Breast epithelium (tissue), 4 donors: ENCODE measurements around the gene PITX2. TPM values are rescaled to one million over a fixed set of nuclear protein-coding genes. Genes with fewer than 3 reads are reported as not detected.

ENCODE experiments used
- DNase-seq, 2 donors: peaks; one replicate each; pipeline ENCODE4 v3.0.0-alpha.2; 2019; ENCODE audit warnings: low spot score in 2 of 2
- H3K27ac ChIP-seq, 2 donors: fragments of 200-600 bp; sonication (generic) in 1 of 2; one replicate each; pipeline ENCODE4 v1.5.1; 2016 to 2019; ENCODE audit warnings: mild to moderate bottlenecking in 1 of 2
- H3K27me3 ChIP-seq, 2 donors: fragments of 200-600 bp; sonication (generic) in 1 of 2; one replicate each; pipeline versions ENCODE4 v1.5.1 to v1.6.0; 2017 to 2019; ENCODE audit warnings: control low read depth in 1 of 2, mild to moderate bottlenecking in 1 of 2
- H3K36me3 ChIP-seq: fragments of 200-600 bp; one replicate; pipeline ENCODE4 v1.5.1; 2019
- H3K4me1 ChIP-seq, 2 donors: fragments of 200-600 bp; sonication (generic); one replicate each; pipeline ENCODE4 v1.5.1; 2016 to 2019; ENCODE audit warnings: control low read depth in 1 of 2
- H3K4me3 ChIP-seq, 3 donors: fragments of 200-600 bp; sonication (generic); 1 replicate in 2 of 3; 2 replicates in 1 of 3; pipeline ENCODE4 v1.5.1; 2016 to 2019; ENCODE audit warnings: mild to moderate bottlenecking in 3 of 3, moderate library complexity in 2 of 3
- H3K9me3 ChIP-seq, 2 donors: fragments of 200-600 bp; sonication (generic) in 1 of 2; one replicate each; pipeline ENCODE4 v1.5.1; 2016 to 2019; ENCODE audit warnings: control low read depth in 1 of 2
- POLR2A ChIP-seq: fragments of 450-650 bp; IDR thresholded peaks from one replicate; pipeline ENCODE4 v1.6.1; 2016; ENCODE audit warnings: antibody characterized with exemption, mild to moderate bottlenecking, moderate library complexity
- POLR2AphosphoS5 ChIP-seq, 3 donors: sonication (generic); formaldehyde crosslinking; IDR thresholded peaks; one replicate each; pipeline ENCODE4 v1.6.1; 2017; ENCODE audit warnings: antibody characterized with exemption in 3 of 3
- intact Hi-C: fragments of 100-400 bp; cut with DNase I; formaldehyde crosslinking; loops from one replicate; pipeline ENCODE4 v1.15.1; 2023; ENCODE audit warnings: low total_unique reads
- total RNA-seq, 3 donors: library from RNA; depleted of rRNA; stranded (reverse); fragments of >200 nt; gene quantifications; one replicate each; pipeline ENCODE4 v1.1.0, GENCODE V29; 2016
- TF ChIP-seq, protein P1 (sequence below), 3 donors: fragments of 450-650 bp; IDR thresholded peaks; one replicate each; pipeline ENCODE4 v1.5.1; 2016 to 2017; ENCODE audit warnings: antibody characterized with exemption in 3 of 3, mild to moderate bottlenecking in 3 of 3, moderate library complexity in 3 of 3

The PITX2 gene
- total RNA-seq, 3 donors from 2014 or later, result 0.33 to 2.6 TPM; not detected in 1

DNA sequence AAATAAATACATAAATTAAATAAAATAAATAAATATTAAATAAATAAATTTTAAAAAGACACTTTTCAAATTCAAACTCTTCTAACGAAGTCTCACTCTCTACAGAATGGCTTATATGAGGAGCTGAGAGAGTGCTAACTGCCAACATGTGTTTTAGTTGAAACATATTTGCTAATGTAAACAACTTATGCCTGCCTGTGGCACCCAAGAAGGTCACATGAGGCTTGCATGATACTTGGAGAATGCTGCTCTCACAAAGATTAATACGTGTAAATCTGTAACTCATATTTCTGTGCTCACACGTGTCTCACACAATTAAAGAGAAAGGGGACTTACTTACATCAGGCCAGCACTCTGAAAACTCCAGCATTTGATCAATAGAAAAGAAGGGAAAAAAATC, 43.2 kb upstream of the PITX2 start:
- Histone ChIP-seq H3K27me3 (no peaks in the 10 kb centered on the region), H3K36me3 (no peaks in the 10 kb centered on the region), H3K9me3 (no peaks in the 10 kb centered on the region), H3K4me1 (no peaks in the 10 kb centered on the region), H3K4me3 (no peak overlapping the region), H3K27ac (no peak overlapping the region)
- TF ChIP-seq POLR2A, result no peak
- TF ChIP-seq POLR2AphosphoS5 (IDR thresholded peaks at IDR 0.05), result no peak
- TF ChIP-seq, protein P1, sequence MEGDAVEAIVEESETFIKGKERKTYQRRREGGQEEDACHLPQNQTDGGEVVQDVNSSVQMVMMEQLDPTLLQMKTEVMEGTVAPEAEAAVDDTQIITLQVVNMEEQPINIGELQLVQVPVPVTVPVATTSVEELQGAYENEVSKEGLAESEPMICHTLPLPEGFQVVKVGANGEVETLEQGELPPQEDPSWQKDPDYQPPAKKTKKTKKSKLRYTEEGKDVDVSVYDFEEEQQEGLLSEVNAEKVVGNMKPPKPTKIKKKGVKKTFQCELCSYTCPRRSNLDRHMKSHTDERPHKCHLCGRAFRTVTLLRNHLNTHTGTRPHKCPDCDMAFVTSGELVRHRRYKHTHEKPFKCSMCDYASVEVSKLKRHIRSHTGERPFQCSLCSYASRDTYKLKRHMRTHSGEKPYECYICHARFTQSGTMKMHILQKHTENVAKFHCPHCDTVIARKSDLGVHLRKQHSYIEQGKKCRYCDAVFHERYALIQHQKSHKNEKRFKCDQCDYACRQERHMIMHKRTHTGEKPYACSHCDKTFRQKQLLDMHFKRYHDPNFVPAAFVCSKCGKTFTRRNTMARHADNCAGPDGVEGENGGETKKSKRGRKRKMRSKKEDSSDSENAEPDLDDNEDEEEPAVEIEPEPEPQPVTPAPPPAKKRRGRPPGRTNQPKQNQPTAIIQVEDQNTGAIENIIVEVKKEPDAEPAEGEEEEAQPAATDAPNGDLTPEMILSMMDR (IDR thresholded peaks at IDR 0.05), result no peak
- no peak for DNase-seq
- intact Hi-C loops, result no loop called here

DNA sequence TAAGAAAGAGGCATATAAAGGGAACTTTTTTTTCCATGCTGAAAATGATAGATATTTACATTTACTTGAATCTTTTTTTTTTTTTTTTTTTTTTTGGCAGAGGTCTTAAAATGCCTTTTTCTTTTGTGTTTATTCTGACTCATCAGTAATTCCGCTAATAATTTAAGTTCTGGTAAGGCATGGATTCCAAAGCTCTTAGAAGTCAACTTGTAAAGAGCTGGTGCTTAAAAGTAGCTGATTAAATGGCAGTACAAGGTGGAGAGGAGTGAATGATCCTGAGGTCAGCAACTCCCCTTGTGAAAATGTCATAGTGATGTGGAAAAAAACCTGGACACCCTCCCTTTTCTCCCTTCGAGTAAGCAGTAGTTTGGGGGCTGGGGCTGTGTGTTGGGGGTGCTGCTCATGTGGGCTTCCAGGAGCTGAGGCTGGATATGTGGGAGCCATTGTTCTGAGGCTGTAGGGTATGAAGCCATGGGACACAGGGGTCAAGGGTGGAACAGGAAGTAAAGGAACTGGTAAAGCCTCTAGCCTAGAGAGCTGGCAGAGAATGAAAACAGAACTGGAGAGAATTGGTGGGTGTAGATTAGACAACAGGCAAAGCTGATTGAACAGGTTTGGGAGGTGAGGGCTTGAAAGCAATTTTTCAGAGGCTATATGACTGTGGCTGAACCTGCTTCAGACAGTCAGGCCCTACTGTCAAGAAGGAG, 41.0 kb upstream of the PITX2 start:
- Histone ChIP-seq H3K4me1 (no peaks in the 10 kb centered on the region), H3K9me3 (peaks cover 0 to 5% of the 10 kb centered on the region in 2 donors), H3K27ac (no peak overlapping the region), H3K4me3 (no peak overlapping the region), H3K36me3 (no peaks in the 10 kb centered on the region), H3K27me3 (no peaks in the 10 kb centered on the region)
- intact Hi-C loops, result no loop called here
- TF ChIP-seq, protein P1 (IDR thresholded peaks at IDR 0.05), result no peak
- TF ChIP-seq POLR2A, result no peak
- TF ChIP-seq POLR2AphosphoS5 (IDR thresholded peaks at IDR 0.05), result no peak
- no peak for DNase-seq

DNA sequence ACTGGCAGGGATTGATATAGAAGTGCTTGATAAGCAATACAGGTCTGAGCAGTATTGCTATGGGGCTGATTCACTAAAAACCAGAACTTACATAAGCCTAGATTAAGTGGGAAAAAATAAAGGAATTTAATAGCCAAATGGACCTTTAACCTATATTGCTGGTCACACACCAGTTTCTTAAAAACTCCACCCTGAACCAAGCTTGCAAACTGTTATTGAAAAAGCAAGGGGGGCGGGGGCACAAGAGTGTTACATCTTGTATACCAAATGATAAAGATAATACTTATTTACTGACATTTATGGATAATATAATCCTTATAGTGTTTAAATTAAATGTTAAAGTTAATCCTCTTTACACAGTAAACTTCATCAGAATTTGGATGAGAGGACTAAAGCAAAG, 40.3 kb upstream of the PITX2 start:
- Histone ChIP-seq H3K9me3 (peaks cover 0 to 5% of the 10 kb centered on the region in 2 donors), H3K27me3 (no peaks in the 10 kb centered on the region), H3K4me1 (no peaks in the 10 kb centered on the region), H3K4me3 (no peak overlapping the region), H3K36me3 (no peaks in the 10 kb centered on the region), H3K27ac (no peak overlapping the region)
- DNase-seq, result no peak
- no peak for TF ChIP-seq POLR2AphosphoS5 (IDR thresholded peaks at IDR 0.05)
- TF ChIP-seq POLR2A, result no peak
- TF ChIP-seq, protein P1 (IDR thresholded peaks at IDR 0.05), result no peak
- intact Hi-C loops, result no loop called here

DNA sequence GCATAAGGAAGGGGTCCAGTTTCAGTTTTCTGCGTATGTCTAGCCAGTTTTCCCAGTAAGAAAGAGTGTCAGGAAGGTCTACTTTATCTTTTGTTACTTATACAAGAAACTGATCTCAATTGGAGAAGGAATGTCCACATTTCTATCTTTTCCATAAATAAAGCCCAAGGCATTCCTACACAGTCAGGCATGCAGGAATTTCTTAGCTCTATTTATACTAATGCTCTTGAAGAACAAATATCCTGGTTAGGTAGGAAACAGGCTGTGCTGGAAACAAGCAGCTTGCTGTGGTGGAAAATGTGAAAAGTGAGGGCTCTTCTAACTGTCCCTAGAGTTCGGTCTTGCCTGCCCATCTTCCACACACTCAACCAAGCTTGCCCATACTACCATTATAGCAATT, 37.9 kb upstream of the PITX2 start:
- Histone ChIP-seq H3K36me3 (no peaks in the 10 kb centered on the region), H3K4me1 (no peaks in the 10 kb centered on the region), H3K4me3 (no peak overlapping the region), H3K27me3 (peaks cover 0 to 11% of the 10 kb centered on the region in 2 donors), H3K9me3 (peaks cover 0 to 5% of the 10 kb centered on the region in 2 donors), H3K27ac (no peak overlapping the region)
- no peak for TF ChIP-seq POLR2AphosphoS5 (IDR thresholded peaks at IDR 0.05)
- TF ChIP-seq, protein P1 (IDR thresholded peaks at IDR 0.05), result no peak
- TF ChIP-seq POLR2A, result no peak
- no peak for DNase-seq
- intact Hi-C loops, result no loop called here

DNA sequence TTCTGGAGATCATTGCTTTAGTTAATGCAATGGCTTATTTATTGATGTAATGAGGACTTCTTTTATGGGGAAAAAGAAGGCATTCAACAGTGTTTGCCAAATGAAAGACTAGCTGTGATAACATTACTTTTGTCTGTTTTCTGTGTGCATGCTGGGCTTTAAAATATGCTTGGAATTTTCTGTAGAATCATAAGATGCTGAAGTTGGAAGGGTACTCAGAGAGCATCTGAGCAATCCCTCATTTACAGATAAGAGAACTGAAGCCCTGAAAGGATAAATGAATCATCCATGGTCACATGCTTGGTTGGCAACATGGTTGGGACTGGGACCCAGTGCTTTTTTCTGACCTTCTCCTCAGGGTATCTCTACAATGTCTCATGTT, 31.4 kb upstream of the PITX2 start:
- Histone ChIP-seq H3K4me1 (no peaks in the 10 kb centered on the region), H3K4me3 (no peak overlapping the region), H3K27ac (no peak overlapping the region), H3K27me3 (peaks cover 0 to 15% of the 10 kb centered on the region in 2 donors), H3K36me3 (no peaks in the 10 kb centered on the region), H3K9me3 (peaks cover 0 to 4% of the 10 kb centered on the region in 2 donors)
- TF ChIP-seq POLR2A (no peak), POLR2AphosphoS5 (IDR thresholded peaks at IDR 0.05) (no peak)
- TF ChIP-seq, protein P1 (IDR thresholded peaks at IDR 0.05), result no peak
- no peak for DNase-seq
- intact Hi-C loops, result no loop called here
